Measurements from ENCODE around the gene TMEM150C. TPM values are rescaled to one million over a fixed set of nuclear protein-coding genes. Genes with fewer than 3 reads are reported as not detected.

Gene TMEM150C
- total RNA-seq, 1 donor from 2014 or later: 7.1 TPM

GRCh38 chr4:82517043-82517442 lies 44.7 kb downstream of the TMEM150C start:
- peak in 1 of 2 donors; percentile 68 for DNase-seq (ENCODE audit: low read depth in 2 of 2)

- peak; percentile 60 to 92 for DNase-seq (ENCODE audit: low read depth in 2 of 2)
Observed at GRCh38 chr4:82515705-82516104, 46.1 kb downstream of the TMEM150C start.

GRCh38 chr4:82513382-82513781 lies 48.4 kb downstream of the TMEM150C start:
- no peak for DNase-seq (ENCODE audit: low read depth in 2 of 2)

- DNase-seq (ENCODE audit: low read depth in 2 of 2): no peak
Observed at GRCh38 chr4:82510216-82510615, 51.6 kb downstream of the TMEM150C start.

- no peak for DNase-seq (ENCODE audit: low read depth in 2 of 2)
Observed at GRCh38 chr4:82508806-82509428, 52.9 kb downstream of the TMEM150C start.

- no peak for DNase-seq (ENCODE audit: low read depth in 2 of 2)
Observed at GRCh38 chr4:82508011-82508410, 53.8 kb downstream of the TMEM150C start.

GRCh38 chr4:82501154-82501442 lies 60.7 kb downstream of the TMEM150C start:
- no peak for DNase-seq (ENCODE audit: low read depth in 2 of 2)

- DNase-seq (ENCODE audit: low read depth in 2 of 2): no peak
Observed at GRCh38 chr4:82500435-82501153, 61.2 kb downstream of the TMEM150C start.

GRCh38 chr4:82499738-82500434 lies 61.9 kb downstream of the TMEM150C start:
- no peak for DNase-seq (ENCODE audit: low read depth in 2 of 2)

GRCh38 chr4:82496349-82496748 lies 65.4 kb downstream of the TMEM150C start:
- no peak for DNase-seq (ENCODE audit: low read depth in 2 of 2)

GRCh38 chr4:82495666-82496065 lies 66.1 kb downstream of the TMEM150C start:
- DNase-seq (ENCODE audit: low read depth in 2 of 2): no peak

- no peak for DNase-seq (ENCODE audit: low read depth in 2 of 2)
Observed at GRCh38 chr4:82493721-82494425, 67.9 kb downstream of the TMEM150C start.

- no peak for DNase-seq (ENCODE audit: low read depth in 2 of 2)
Observed at GRCh38 chr4:82491251-82491960, 70.4 kb downstream of the TMEM150C start.

GRCh38 chr4:82489987-82490386 lies 71.8 kb downstream of the TMEM150C start:
- no peak for DNase-seq (ENCODE audit: low read depth in 2 of 2)

- no peak for DNase-seq (ENCODE audit: low read depth in 2 of 2)
Observed at GRCh38 chr4:82489076-82489475, 72.7 kb downstream of the TMEM150C start.

GRCh38 chr4:82484996-82485783 lies 76.6 kb downstream of the TMEM150C start:
- no peak for DNase-seq (ENCODE audit: low read depth in 2 of 2)

- DNase-seq (ENCODE audit: low read depth in 2 of 2): no peak
Observed at GRCh38 chr4:82482387-82482786, 79.4 kb downstream of the TMEM150C start.

GRCh38 chr4:82481506-82481840 lies 80.3 kb downstream of the TMEM150C start:
- peak in 1 of 2 donors; percentile 6 for DNase-seq (ENCODE audit: low read depth in 2 of 2)

GRCh38 chr4:82480771-82481505 lies 80.8 kb downstream of the TMEM150C start:
- DNase-seq (ENCODE audit: low read depth in 2 of 2): no peak

- DNase-seq (ENCODE audit: low read depth in 2 of 2): no peak
Observed at GRCh38 chr4:82479562-82479961, 82.2 kb downstream of the TMEM150C start.

All from dermis microvascular lymphatic vessel endothelial cell (primary cell).